Activated T-cell treated with anti-CD3 and anti-CD28 coated beads, Interleukin-2, amount 50 U/mL, for 24 hours (primary cell): ENCODE measurements around the gene NRK.
"Not testable (repeated sequence)": the region's sequence is repeated elsewhere in the genome, so short reads cannot be mapped to it uniquely, and the experiment has no call there.

Experiments used
- DNase-seq: peaks from one replicate; pipeline ENCODE4 v3.0.0-alpha.2; 2020
- H3K27ac Mint-ChIP-seq: 2 replicates; pipeline ENCODE4 v1.8.0; 2020; ENCODE audit warnings: mild to moderate bottlenecking, mixed read lengths
- H3K27me3 Mint-ChIP-seq: 2 replicates; pipeline ENCODE4 v1.8.0; 2020; ENCODE audit warnings: mixed read lengths
- H3K36me3 Mint-ChIP-seq: 2 replicates; pipeline ENCODE4 v1.8.0; 2020; ENCODE audit warnings: low read depth, mixed read lengths
- H3K4me1 Mint-ChIP-seq: 2 replicates; pipeline ENCODE4 v1.8.0; 2020; ENCODE audit warnings: low read depth, mixed read lengths
- H3K4me3 Mint-ChIP-seq: 2 replicates; pipeline ENCODE4 v1.8.0; 2020; ENCODE audit warnings: mild to moderate bottlenecking, moderate library complexity, mixed read lengths
- H3K9me3 Mint-ChIP-seq: 2 replicates; pipeline ENCODE4 v1.8.0; 2020; ENCODE audit warnings: mixed read lengths

NRK gene, protein sequence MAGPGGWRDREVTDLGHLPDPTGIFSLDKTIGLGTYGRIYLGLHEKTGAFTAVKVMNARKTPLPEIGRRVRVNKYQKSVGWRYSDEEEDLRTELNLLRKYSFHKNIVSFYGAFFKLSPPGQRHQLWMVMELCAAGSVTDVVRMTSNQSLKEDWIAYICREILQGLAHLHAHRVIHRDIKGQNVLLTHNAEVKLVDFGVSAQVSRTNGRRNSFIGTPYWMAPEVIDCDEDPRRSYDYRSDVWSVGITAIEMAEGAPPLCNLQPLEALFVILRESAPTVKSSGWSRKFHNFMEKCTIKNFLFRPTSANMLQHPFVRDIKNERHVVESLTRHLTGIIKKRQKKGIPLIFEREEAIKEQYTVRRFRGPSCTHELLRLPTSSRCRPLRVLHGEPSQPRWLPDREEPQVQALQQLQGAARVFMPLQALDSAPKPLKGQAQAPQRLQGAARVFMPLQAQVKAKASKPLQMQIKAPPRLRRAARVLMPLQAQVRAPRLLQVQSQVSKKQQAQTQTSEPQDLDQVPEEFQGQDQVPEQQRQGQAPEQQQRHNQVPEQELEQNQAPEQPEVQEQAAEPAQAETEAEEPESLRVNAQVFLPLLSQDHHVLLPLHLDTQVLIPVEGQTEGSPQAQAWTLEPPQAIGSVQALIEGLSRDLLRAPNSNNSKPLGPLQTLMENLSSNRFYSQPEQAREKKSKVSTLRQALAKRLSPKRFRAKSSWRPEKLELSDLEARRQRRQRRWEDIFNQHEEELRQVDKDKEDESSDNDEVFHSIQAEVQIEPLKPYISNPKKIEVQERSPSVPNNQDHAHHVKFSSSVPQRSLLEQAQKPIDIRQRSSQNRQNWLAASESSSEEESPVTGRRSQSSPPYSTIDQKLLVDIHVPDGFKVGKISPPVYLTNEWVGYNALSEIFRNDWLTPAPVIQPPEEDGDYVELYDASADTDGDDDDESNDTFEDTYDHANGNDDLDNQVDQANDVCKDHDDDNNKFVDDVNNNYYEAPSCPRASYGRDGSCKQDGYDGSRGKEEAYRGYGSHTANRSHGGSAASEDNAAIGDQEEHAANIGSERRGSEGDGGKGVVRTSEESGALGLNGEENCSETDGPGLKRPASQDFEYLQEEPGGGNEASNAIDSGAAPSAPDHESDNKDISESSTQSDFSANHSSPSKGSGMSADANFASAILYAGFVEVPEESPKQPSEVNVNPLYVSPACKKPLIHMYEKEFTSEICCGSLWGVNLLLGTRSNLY (N-terminal part only)

DNA sequence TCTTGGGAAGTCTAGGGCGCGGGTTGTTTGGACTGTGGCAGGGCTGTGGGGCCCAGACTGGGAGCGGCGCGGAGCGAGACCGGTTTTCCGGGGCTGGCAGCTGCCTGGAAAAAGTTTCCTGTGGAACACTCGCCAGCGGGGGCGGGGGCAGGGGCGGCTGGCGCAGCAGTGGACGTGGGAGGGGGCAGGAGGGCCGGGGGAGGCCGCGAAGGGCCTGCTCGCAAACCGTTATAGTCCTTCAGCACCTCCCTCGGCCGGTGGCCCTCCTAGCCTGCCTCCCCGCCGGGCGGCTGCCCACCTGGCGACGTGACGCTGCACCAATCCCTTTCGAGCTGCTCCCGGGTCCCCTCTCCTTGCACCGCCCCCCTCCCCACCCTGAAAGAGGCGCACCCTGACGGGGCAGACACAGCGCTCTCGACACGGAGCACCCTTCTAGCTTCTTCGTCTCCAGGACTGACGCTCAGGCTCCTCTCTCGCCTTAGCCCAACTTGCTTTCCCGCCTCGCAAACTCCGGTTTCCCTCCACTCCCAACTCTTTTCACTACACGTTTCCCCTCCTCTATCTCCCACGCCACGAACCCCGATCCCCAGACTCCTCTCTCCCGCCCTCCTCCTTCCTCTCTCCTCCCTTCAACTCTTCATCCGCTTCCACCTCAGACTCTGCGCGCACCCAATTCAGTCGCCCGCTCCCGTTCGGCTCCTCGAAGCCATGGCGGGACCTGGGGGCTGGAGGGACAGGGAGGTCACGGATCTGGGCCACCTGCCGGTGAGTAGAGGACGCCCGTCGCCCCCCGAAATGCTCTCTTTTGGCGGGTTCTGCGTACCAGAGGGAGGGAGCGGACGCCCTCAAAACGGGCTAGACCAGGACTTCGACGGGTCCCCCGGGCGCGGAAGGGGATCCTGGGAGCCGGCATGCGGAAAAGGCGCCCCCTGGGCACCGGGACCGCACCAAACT, at the start of gene NRK:
Gene NRK, plus strand, starts transcription at position 402 of the 954 bp plus-strand sequence. Its CDS starts 307 bp downstream, at position 709.
- Mint-ChIP-seq H3K4me1 (no peaks in the 10 kb centered on the region), H3K36me3 (no peaks in the 10 kb centered on the region), H3K4me3 (no peak within 1 kb of the TSS), H3K27ac (no peak within 1 kb of the TSS), H3K9me3 (no peaks in the 10 kb centered on the region), H3K27me3 (peaks cover 70% of the 10 kb centered on the region)
- no peak for DNase-seq

DNA sequence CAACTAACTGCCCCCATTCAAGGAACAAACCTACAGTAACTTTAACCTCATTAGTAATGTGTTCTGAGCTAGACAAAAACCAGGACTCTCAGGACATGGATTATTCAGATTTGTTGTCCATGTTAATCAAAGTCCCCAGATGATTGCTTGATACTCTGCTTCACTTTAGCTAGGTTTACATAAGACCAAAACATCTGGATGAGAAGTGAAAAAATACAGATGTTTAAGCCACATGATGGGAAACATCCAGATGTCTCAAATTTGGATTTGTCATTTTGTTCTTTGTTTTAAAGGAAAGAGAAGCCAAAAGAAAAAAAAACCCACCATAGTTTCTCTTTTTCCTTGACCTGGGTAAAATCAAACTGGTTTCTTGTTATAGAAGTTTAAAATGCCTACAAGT, 48.5 kb upstream of the NRK start:
- Mint-ChIP-seq H3K27ac (no peak overlapping the region), H3K36me3 (no peaks in the 10 kb centered on the region), H3K9me3 (no peaks in the 10 kb centered on the region), H3K27me3 (peaks cover 42% of the 10 kb centered on the region), H3K4me3 (no peak overlapping the region), H3K4me1 (no peaks in the 10 kb centered on the region)
- no peak for DNase-seq

DNA sequence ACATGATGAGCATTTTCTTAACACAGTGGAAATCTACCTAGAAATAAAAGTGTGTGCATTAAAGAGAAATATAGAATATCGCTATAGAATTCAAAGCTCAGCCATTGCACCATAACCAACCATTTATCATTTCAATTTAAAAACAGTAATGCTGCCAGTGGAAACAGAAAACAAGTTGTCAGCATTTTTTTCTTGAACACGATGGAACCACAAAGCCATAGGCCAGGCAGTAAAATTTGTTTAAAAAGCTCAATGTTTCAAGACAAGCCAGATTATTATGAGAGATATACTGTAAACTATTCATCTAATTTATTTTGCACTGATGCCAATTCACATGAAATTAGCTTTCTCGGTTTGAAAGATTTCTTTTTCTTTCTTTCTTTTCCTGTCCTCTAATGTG, 46.7 kb upstream of the NRK start:
- no peak overlapping the region for H3K4me3 Mint-ChIP-seq
- peaks cover 34% of the 10 kb centered on the region for H3K27me3 Mint-ChIP-seq
- no peaks in the 10 kb centered on the region for H3K9me3 Mint-ChIP-seq
- no peaks in the 10 kb centered on the region for H3K4me1 Mint-ChIP-seq
- H3K27ac Mint-ChIP-seq: no peak overlapping the region
- DNase-seq: no peak
- no peaks in the 10 kb centered on the region for H3K36me3 Mint-ChIP-seq

DNA sequence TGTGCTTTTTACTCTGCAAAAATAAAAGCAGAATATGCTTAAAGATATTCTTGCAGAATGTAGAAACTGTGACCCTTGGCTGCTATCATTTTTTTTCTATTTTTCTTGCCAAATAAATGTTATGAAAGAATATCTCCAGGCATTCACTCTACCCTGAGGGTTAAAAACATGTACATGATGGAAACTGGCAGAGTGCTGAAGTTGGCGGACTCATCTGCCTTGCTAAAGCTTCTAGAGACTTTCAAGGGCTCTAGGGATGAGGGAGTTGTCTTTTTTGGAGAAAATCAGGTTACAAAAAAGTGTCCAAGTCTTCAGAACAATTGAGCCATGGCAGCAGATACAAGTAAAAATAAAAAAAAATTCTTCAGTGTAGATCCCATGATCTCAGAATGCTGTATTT, 40.5 kb upstream of the NRK start:
- Mint-ChIP-seq H3K4me1 (no peaks in the 10 kb centered on the region), H3K27me3 (peaks cover 9% of the 10 kb centered on the region), H3K36me3 (no peaks in the 10 kb centered on the region), H3K27ac (no peak overlapping the region), H3K4me3 (no peak overlapping the region), H3K9me3 (no peaks in the 10 kb centered on the region)
- DNase-seq: no peak

DNA sequence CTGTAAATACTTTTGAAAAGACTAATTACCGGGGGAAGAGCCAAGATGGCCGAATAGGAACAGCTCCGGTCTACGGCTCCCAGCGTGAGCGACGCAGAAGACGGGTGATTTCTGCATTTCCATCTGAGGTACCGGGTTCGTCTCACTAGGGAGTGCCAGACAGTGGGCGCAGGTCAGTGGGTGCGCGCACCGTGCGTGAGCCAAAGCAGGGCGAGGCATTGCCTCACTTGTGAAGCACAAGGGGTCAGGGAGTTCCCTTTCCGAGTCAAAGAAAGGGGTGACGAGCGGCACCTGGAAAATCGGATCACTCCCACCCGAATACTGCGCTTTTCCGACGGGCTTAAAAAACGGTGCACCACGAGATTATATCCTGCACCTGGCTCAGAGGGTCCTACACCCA, 25.5 kb upstream of the NRK start:
- not testable (repeated sequence) for DNase-seq, H3K27ac Mint-ChIP-seq, H3K36me3 Mint-ChIP-seq, H3K9me3 Mint-ChIP-seq, H3K27me3 Mint-ChIP-seq, H3K4me3 Mint-ChIP-seq, H3K4me1 Mint-ChIP-seq

DNA sequence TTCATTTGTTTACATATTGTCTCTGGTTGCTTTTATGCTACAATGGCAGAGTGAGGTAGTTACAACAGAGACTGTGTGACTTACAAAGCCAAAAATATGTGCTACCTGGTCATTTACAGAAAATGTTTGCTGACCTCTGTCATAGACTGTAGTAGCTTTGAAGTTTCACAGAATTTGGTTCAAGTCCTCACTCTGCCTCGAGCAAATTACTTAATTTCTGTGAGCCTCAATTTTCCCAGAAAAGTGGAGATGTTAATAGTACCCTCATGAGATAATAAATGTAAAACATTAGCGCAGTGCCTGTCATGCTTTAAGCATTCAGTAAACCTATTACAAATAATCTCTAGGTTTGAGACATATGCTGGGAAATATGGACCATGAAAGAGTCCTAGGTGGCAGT, 18.4 kb upstream of the NRK start:
- Mint-ChIP-seq H3K9me3 (peaks cover 2% of the 10 kb centered on the region), H3K4me3 (no peak overlapping the region)

DNA sequence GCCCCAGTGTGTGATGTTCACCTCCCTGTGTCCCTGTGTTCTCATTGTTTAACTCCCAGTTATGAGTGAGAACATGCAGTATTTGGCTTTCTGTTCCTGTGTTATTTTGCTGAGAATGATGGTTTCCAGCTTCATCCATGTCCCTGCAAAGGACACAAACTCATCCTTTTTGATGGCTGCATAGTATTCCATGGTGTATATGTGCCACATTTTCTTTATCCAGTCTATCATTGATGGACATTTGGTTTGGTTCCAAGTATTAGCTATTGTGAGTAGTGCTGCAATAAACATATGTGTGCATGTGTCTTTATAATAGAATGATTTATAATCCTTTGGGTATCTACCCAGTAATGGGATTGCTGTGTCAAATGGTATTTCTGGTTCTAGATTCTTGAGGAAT, 16.7 kb upstream of the NRK start:
- H3K4me1 Mint-ChIP-seq, DNase-seq, H3K27me3 Mint-ChIP-seq, H3K9me3 Mint-ChIP-seq, H3K27ac Mint-ChIP-seq, H3K4me3 Mint-ChIP-seq, H3K36me3 Mint-ChIP-seq: not testable (repeated sequence)

More for the DNA sequence above, 18.4 kb upstream of the NRK start:
- Mint-ChIP-seq H3K4me1 (no peaks in the 10 kb centered on the region), H3K27ac (no peak overlapping the region), H3K27me3 (no peaks in the 10 kb centered on the region), H3K36me3 (no peaks in the 10 kb centered on the region)
- DNase-seq: no peak

DNA sequence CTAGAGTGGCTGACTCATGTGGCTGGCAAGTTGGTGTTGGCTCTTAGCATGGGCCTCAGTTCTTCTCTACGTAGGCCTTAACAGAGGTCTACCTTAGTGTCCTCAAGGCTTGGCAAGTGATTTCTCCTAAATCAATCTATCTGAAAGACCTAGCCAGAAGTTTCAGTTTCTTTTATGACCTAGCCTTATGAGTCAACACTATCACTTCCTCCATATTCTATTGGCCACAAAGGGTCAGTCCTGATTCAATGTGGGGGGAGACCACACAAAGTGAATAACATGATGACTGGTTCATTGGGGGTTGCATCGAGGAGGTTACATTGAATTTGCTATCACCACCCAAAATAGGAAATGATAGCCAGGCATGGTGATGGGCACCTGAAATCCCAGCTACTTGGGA, 5.8 kb upstream of the NRK start:
- Mint-ChIP-seq H3K9me3 (no peaks in the 10 kb centered on the region), H3K27me3 (peaks cover 69% of the 10 kb centered on the region), H3K27ac (no peak overlapping the region), H3K4me1 (no peaks in the 10 kb centered on the region), H3K36me3 (no peaks in the 10 kb centered on the region), H3K4me3 (no peak overlapping the region)
- DNase-seq: no peak

DNA sequence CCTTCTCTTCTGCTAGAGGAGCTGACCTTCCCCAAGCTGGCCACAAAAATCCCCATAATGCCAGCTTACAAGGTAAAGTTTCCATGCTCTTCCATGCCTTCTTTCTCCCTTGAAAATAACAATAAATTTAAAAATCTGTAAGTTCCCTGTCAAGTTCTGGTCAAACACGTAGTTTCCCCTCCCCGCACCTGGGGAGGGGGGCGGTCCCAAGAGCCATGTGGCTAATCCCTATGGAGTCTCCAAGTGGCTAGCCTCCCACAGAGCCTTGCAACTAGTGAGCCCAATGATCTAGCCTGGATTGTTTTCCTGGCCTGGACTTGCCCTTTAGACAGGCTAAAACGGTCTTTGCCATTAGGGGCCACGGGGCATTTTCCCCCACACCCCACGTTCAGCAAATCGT, 2.1 kb upstream of the NRK start:
- H3K27ac Mint-ChIP-seq: no peak overlapping the region
- no peak overlapping the region for H3K4me3 Mint-ChIP-seq
- no peaks in the 10 kb centered on the region for H3K36me3 Mint-ChIP-seq
- H3K9me3 Mint-ChIP-seq: no peaks in the 10 kb centered on the region
- no peaks in the 10 kb centered on the region for H3K4me1 Mint-ChIP-seq
- no peak for DNase-seq
- H3K27me3 Mint-ChIP-seq: peaks cover 75% of the 10 kb centered on the region

DNA sequence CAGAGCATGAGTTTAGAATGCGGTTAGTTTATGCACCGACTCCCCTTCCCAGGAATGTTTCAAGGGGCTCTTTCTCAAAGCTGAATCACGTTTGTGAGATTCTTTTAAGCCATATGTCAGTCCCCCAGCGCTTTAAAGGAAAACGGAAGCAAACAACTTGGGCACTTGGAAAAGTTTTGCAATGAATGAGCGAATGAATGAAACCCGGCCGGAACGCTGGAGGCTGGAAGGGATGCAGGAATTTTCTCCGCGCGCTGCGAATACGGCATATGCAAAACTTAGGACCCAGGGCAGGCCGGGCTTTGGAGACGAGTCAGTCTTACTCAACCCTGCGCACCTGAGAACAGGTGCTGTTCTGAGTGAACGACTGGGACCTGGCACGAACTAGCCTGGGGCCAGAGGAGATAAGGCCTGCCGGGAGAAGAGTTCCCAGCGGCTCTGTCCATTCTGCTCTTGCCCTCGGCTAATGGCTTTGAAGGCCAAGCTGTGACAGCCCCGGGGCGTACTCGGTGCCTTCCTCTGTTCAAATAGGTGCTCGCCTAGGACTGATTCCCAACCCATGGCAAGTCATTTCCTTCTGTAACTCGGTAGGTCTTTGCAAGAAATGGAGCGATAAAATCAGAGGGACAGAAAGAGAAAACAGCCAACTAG, 743 bp upstream of the NRK start:
- Mint-ChIP-seq H3K9me3 (no peaks in the 10 kb centered on the region), H3K36me3 (no peaks in the 10 kb centered on the region), H3K27ac (no peak overlapping the region), H3K4me1 (no peaks in the 10 kb centered on the region), H3K4me3 (no peak overlapping the region), H3K27me3 (peaks cover 69% of the 10 kb centered on the region)
- DNase-seq: no peak

DNA sequence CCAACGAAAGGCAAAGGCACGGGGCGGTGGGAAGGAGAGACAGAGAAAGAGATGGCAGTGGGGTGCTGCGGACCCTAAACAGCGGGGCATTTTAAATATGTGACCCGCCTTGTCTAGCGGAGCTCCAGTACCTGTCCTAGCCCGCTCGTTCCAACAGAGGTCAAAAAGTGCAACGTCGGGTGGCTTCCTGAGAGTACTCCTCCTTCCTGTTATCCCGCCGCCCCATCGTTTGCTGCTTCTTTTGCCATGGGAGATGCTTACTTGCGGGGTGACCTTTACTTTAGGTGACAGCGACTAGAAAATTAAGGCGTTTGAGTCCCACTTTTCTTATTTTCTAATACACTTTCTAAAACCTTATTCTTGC, 735 bp downstream of the NRK start:
- Mint-ChIP-seq H3K36me3 (no peaks in the 10 kb centered on the region), H3K9me3 (no peaks in the 10 kb centered on the region), H3K4me1 (no peaks in the 10 kb centered on the region), H3K4me3 (no peak overlapping the region), H3K27me3 (peaks cover 63% of the 10 kb centered on the region), H3K27ac (no peak overlapping the region)
- DNase-seq: no peak

DNA sequence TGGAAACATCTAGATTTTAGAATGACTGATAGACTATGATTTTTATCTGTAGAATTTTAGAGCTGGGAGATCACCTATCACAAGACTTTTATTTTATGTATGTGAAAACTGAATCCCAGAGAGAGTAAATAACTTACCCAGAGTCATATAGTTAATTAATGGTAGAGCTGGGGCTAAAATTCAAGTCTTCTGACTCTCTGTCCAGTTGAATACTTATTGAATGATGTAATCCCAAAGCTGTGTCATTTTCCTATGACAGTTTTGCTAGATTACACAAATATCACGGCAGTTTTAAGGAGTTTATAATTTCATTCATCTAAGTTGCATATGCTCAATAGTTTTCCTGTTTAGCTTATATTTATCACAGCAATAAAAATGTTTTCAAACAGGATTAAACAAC, 6.7 kb downstream of the NRK start:
- H3K4me1 Mint-ChIP-seq: no peaks in the 10 kb centered on the region
- no peaks in the 10 kb centered on the region for H3K9me3 Mint-ChIP-seq
- H3K27me3 Mint-ChIP-seq: peaks cover 16% of the 10 kb centered on the region
- H3K4me3 Mint-ChIP-seq: no peak overlapping the region
- no peak for DNase-seq
- H3K27ac Mint-ChIP-seq: no peak overlapping the region
- no peaks in the 10 kb centered on the region for H3K36me3 Mint-ChIP-seq

DNA sequence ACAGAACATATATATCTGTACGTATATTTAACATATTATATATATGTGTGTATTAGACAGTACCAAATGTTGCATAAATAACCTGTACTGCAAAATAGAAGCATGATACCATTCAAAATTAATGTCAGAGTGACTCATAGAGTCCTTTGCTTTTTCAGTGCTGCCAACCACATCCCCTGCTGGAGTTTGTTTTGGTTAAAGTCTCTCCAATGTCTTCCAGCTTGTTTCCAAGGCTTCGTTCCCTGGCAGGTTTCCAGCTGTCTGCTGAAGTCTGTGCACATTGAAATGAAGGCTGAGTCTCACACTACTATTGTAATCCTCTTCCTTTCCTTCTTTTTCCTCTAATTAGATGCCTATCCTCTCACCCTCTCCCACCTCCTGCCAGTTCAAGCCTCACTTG, 14.9 kb downstream of the NRK start:
- DNase-seq: no peak
- Mint-ChIP-seq H3K27ac (no peak overlapping the region), H3K36me3 (no peaks in the 10 kb centered on the region), H3K9me3 (no peaks in the 10 kb centered on the region), H3K4me3 (no peak overlapping the region), H3K27me3 (peaks cover 9% of the 10 kb centered on the region), H3K4me1 (no peaks in the 10 kb centered on the region)
